ENCODE measurements around the gene SPCS2. TPM values are rescaled to one million over a fixed set of nuclear protein-coding genes. Genes with fewer than 3 reads are reported as not detected.

SPCS2 gene
- total and polyA plus RNA-seq, 4 donors, result 32.4 to 186 (median 59.6) TPM

DNA sequence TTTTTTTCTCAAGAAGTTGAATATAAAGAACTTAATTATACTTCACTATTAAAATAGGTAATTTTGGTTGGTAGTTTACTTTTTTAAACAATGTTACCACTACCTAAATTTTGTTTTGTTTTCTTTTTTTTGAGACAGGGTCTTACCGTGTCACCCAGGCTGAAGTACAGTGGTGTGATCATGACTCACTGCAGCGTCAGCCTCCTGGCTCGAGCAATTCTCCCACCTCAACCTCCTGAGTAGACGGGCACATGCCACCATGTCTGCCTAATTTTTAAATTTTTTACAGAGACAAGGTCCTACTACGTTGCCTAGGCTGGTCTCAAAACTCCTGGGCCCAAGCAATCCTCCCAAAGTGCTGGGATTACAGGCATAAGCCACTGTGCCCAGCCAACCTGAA lies 17.6 kb downstream of the SPCS2 start:
- Histone ChIP-seq H3K27me3 (ENCODE audit: control insufficient read depth in 4 of 4, insufficient read depth in 4 of 4, low read length in 3 of 4) (no peaks in the 10 kb centered on the region), H3K4me3 (ENCODE audit: low read depth in 1 of 3, low read length in 3 of 3) (no peak overlapping the region), H3K27ac (ENCODE audit: low read depth in 1 of 2, low read length in 2 of 2) (no peak overlapping the region), H3K9me3 (ENCODE audit: control insufficient read depth in 4 of 4, low read length in 3 of 4) (no peaks in the 10 kb centered on the region), H3K4me1 (ENCODE audit: control insufficient read depth in 4 of 4, insufficient read depth in 4 of 4, low read length in 3 of 4) (no peaks in the 10 kb centered on the region), H3K36me3 (ENCODE audit: control insufficient read depth in 4 of 4, insufficient read depth in 3 of 4, low read depth in 1 of 4, low read length in 3 of 4) (peaks cover 7 to 33% (median 31%) of the 10 kb centered on the region in 4 donors), H3K9ac (ENCODE audit: low read depth in 1 of 2, low read length in 2 of 2) (no peak overlapping the region)
- WGBS, result 96% methylated on average over 5 of the region's 5 CpGs
- TF ChIP-seq ATF3 (IDR thresholded peaks at IDR 0.05) (no peak), JUND (IDR thresholded peaks at IDR 0.05) (no peak)
- DNase-seq (ENCODE audit: low spot score), result no peak

GRCh38 chr11:74970852-74971395 lies 21.9 kb downstream of the SPCS2 start:
- Histone ChIP-seq H3K27me3 (ENCODE audit: control insufficient read depth in 4 of 4, insufficient read depth in 4 of 4, low read length in 3 of 4) (no peaks in the 10 kb centered on the region), H3K4me1 (ENCODE audit: control insufficient read depth in 4 of 4, insufficient read depth in 4 of 4, low read length in 3 of 4) (peaks cover 0 to 7% (median 3%) of the 10 kb centered on the region in 4 donors), H3K9ac (ENCODE audit: low read depth in 1 of 2, low read length in 2 of 2) (no peak overlapping the region), H3K9me3 (ENCODE audit: control insufficient read depth in 4 of 4, low read length in 3 of 4) (no peaks in the 10 kb centered on the region), H3K4me3 (ENCODE audit: low read depth in 1 of 3, low read length in 3 of 3) (no peak overlapping the region), H3K27ac (ENCODE audit: low read depth in 1 of 2, low read length in 2 of 2) (no peak overlapping the region), H3K36me3 (ENCODE audit: control insufficient read depth in 4 of 4, insufficient read depth in 3 of 4, low read depth in 1 of 4, low read length in 3 of 4) (peaks cover 8 to 44% (median 41%) of the 10 kb centered on the region in 4 donors)
- WGBS, result 87% methylated on average over 1 of the region's 1 CpG
- TF ChIP-seq YY1 (IDR thresholded peaks at IDR 0.05), result no peak
- TF ChIP-seq, protein P1, sequence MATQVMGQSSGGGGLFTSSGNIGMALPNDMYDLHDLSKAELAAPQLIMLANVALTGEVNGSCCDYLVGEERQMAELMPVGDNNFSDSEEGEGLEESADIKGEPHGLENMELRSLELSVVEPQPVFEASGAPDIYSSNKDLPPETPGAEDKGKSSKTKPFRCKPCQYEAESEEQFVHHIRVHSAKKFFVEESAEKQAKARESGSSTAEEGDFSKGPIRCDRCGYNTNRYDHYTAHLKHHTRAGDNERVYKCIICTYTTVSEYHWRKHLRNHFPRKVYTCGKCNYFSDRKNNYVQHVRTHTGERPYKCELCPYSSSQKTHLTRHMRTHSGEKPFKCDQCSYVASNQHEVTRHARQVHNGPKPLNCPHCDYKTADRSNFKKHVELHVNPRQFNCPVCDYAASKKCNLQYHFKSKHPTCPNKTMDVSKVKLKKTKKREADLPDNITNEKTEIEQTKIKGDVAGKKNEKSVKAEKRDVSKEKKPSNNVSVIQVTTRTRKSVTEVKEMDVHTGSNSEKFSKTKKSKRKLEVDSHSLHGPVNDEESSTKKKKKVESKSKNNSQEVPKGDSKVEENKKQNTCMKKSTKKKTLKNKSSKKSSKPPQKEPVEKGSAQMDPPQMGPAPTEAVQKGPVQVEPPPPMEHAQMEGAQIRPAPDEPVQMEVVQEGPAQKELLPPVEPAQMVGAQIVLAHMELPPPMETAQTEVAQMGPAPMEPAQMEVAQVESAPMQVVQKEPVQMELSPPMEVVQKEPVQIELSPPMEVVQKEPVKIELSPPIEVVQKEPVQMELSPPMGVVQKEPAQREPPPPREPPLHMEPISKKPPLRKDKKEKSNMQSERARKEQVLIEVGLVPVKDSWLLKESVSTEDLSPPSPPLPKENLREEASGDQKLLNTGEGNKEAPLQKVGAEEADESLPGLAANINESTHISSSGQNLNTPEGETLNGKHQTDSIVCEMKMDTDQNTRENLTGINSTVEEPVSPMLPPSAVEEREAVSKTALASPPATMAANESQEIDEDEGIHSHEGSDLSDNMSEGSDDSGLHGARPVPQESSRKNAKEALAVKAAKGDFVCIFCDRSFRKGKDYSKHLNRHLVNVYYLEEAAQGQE (IDR thresholded peaks at IDR 0.05), result no peak
- TF ChIP-seq TAF1 (conservative IDR thresholded peaks at IDR 0.05), result no peak
- no peak for TF ChIP-seq ATF3 (IDR thresholded peaks at IDR 0.05)
- TF ChIP-seq RAD21 (IDR thresholded peaks at IDR 0.05), result no peak
- no peak for TF ChIP-seq FOXA2 (IDR thresholded peaks at IDR 0.05)
- no peak for TF ChIP-seq ZBTB33 (IDR thresholded peaks at IDR 0.05)
- no peak for TF ChIP-seq HNF4G (IDR thresholded peaks at IDR 0.05)
- no peak for TF ChIP-seq MAX (IDR thresholded peaks at IDR 0.05)
- TF ChIP-seq, protein P2, sequence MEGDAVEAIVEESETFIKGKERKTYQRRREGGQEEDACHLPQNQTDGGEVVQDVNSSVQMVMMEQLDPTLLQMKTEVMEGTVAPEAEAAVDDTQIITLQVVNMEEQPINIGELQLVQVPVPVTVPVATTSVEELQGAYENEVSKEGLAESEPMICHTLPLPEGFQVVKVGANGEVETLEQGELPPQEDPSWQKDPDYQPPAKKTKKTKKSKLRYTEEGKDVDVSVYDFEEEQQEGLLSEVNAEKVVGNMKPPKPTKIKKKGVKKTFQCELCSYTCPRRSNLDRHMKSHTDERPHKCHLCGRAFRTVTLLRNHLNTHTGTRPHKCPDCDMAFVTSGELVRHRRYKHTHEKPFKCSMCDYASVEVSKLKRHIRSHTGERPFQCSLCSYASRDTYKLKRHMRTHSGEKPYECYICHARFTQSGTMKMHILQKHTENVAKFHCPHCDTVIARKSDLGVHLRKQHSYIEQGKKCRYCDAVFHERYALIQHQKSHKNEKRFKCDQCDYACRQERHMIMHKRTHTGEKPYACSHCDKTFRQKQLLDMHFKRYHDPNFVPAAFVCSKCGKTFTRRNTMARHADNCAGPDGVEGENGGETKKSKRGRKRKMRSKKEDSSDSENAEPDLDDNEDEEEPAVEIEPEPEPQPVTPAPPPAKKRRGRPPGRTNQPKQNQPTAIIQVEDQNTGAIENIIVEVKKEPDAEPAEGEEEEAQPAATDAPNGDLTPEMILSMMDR (IDR thresholded peaks at IDR 0.05; ENCODE audit: low read depth, low read length, missing input control), result no peak
- no peak for TF ChIP-seq EGR1 (IDR thresholded peaks at IDR 0.05; ENCODE audit: low read depth in 2 of 2)
- no peak for TF ChIP-seq NR2F2 (IDR thresholded peaks at IDR 0.05)
- TF ChIP-seq JUND (IDR thresholded peaks at IDR 0.05), result no peak
- no peak for TF ChIP-seq HNF4A (conservative IDR thresholded peaks at IDR 0.05)
- TF ChIP-seq FOXA1 (IDR thresholded peaks at IDR 0.05), result no peak
- TF ChIP-seq RXRA (IDR thresholded peaks at IDR 0.05), result no peak
- no peak for TF ChIP-seq SP1 (IDR thresholded peaks at IDR 0.05)
- DNase-seq (ENCODE audit: low spot score), result no peak
